NCI-H345 (cell line): ENCODE measurements around the gene FUT1.
A peak's percentile ranks its signal among the peaks of the same experiment; 100 is the strongest.

Source experiments
- DNase-seq: peaks from one replicate; lab custom pipeline; 2025; lab: John Stamatoyannopoulos, UW

FUT1 gene

GRCh38 chr19:48741129-48741999, 11.1 kb downstream of the FUT1 start:
- DNase-seq, result no peak

- no peak for DNase-seq
These were observed 12.1 kb downstream of the FUT1 start, which contains the start of gene RASIP1 for GRCh38 chr19:48740164-48740972. TSS of gene RASIP1 (minus strand) at chr19:48740610. CDS start at chr19:48740282, 328 bp downstream.

DNA sequence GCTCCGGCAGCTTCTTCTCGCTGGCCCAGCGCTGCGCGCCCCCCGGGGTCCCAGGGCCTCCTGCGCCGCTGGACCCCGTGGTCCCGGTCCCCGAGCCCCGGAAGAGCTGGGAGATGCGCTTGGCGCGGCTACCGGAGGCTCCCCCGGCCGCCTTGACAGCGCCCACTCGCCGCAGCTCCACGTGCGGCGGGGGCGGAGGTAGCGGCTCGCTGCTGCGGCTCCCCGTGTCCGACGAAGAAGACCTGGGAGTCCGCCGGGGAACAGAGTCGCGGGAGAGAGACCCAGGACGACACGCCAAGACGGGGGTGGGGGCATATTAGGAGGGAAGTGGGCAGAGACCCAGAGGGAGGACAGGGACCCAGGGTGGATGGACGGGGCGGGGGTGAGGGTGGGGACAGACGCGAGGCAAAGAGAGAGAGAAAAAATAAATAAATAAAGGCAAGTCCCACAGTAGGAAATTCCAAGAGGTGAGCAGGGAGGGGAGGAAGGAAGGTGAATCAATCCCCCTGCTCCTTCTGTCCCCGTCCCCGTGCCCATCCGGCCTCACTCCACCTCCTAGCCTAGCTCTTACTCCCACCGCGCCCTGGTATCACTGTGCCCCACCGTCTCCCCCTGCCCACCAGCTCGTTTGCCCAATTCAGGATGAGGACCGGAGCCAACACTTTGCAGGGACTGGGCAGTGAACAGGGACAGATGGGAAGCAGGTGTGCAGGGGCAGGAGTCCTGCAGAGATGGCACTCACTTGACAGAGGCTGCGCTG, 12.9 kb downstream of the FUT1 start:
- peak; percentile 46 for DNase-seq

GRCh38 chr19:48738557-48739403, 13.7 kb downstream of the FUT1 start:
- peak; percentile 90 for DNase-seq

DNA sequence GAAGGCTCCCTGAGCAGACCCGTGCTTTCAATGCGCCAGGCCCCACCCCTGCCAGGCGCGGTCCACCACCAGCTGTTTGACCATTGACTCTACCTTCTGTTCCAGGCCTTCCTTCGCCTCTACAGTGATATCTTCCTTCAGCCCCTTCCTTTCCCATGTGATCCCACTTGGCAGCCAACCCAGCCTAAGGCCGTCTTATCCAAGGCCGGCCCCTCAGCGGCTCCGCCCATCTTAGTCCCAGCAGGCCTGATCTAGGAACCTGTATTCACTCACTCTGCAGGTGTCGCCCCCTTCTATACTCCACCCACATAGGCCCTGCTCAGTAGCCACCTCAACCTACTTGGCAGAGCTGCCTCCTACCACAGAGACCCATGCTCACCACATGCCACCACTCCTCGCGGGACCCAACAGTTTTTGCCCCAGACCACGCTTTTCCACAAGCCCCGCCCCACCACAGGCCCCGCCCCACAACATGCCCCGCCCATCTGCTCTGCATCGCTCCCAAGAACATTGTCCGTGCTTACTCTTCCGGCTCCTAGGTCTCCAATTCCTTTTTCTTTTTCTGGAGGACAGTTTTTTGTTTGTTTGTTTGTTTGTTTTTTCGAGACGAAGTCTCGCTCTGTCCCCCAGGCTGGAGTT, 15.0 kb downstream of the FUT1 start:
- peak; percentile 27 for DNase-seq

GRCh38 chr19:48735031-48735615, 17.3 kb downstream of the FUT1 start:
- DNase-seq, result peak; percentile 73

- DNase-seq, result no peak
These were observed 17.8 kb downstream of the FUT1 start for GRCh38 chr19:48734625-48735024.

- no peak for DNase-seq
These were observed 21.0 kb downstream of the FUT1 start for GRCh38 chr19:48731452-48731851.

GRCh38 chr19:48728911-48729664, 23.4 kb downstream of the FUT1 start:
- DNase-seq, result no peak

DNA sequence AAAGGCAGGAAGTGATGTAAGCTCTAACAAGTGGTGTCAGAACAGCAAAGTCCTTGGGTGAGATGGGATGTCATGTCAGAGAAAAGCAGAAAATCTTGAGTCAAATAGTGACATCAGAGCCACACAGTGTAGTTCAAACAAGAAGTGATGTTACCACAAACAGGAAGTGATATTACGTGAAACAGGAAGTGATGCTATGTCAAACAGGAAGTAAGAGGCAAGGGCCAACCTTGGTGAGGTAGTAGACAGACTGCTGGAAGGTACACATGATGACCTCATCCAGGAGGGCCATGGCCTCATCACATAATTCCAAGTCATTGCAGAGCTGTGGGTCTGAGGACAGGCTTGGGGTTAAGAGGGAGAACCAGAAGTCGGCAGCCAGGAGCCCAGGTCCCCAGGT, 25.9 kb downstream of the FUT1 start:
- DNase-seq, result no peak

DNA sequence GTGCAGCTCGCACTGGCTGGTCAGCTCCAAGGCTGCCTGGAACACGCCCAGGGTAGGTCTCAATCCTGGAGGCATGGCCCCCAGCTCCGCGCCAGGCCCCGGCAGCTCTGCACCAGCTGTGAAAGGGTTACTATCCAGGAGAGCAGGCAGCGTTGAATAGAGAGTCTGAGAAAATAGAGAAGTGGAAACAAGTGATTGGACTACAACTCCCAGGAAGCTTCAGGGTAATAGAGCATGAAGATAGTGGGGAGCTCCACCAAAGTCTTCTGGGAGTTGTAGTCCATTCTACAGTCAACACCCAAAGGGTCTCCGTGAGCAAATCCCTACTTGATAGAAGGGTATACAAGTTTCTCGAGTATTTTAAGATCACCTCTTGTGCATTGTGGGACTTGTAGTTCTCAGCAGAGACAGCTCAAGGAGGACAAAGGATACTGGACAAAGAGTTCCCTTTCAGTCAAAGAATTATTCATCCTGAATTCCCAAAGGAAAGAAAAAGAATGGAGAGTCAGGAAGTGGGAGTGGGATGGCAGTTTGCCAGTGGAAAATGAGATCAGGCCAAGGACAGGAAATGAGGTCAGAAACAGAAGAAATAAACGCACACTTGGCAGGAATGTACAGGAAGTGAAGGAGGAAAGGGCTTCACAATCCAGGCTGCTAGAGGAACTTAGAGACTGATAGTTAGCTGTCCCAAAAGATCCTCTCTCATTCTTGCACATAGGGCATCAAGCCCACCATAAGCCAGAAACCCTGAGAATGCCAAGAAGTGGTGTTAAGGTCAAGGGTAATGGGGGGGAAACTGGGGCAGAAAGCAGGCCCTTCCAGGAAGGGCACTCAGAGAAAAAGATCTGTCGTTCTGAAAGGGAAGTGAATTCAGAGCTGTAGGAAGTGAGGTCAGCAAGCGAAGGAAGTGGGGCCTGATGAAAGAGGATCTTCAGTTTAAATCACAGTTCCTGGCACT, 27.4 kb downstream of the FUT1 start:
- peak; percentile 23 for DNase-seq

DNA sequence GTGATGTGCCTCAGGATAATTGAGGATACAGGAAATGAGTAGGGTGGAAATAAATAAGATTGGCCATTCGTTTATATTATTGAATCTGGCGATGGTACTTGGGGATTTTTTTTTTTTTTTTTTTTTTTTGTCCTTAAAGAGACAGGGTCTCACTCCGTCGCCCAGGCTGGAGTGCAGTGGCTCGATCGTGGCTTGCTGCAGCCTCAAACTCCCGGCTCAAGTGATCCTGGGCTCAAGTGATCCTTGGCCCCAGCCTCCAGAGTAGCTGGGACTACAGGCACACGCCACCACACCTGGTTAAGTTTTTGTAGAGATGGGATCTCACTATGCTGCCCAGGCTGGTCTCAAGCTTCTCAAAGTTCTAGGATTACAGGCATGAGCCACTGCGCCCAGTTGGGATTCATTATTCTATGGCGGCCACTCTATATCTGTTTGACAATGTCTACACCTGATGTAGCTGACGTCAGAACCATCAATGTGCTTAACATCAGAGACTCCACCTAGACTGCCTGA, 30.2 kb downstream of the FUT1 start:
- DNase-seq, result no peak

DNA sequence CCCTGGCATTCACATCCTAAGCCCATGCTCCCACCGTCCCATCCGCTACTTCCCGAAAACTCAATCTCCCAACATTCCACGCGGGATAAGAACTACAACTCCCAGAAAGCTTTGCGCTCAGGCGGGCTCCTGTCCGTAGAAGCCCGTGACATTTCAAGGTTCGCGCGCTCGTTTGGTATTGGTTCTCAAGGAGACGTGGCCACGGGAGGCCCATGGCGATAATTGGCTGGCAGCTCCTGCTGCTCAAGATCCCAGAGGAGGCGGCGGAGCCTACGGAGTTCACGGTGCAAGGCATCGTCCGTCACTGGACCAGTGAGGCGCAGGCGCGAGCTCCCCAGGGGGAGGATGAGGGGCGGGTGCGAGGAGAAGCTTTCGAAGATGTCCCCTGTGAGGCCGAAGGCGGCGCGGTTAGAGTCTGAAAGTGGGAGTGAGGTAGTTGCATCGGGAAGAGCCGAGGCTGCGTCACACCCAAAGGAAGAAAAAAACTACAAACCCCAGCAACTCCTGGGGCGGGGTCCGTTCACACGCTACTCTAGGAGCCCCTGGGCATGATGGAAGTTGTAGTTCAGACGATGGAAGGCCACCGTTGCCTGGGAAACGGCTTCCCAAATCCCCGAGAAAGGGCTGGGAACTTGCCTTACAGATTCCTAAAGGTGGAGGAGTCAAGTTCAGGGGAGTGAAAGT, 31.7 kb downstream of the FUT1 start:
- peak; percentile 97 for DNase-seq

DNA sequence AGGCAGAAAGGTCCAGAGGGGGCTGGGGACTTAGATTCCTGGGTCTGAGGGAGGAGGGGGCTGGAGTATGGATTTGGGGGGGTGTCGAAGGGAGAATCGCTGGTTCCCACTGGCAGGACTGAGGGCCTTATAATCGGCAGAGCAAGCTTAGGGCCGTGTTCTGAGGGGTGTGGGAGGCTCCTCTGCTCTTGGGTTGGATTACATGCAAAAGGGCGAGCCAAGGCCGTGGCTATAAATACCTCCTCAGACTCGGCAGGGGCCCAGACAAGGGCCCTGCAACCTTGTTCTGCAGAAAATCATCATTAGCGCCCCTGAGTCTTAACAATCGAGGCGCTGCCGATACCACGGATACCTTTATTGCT, 32.2 kb downstream of the FUT1 start:
- DNase-seq, result no peak

GRCh38 chr19:48719263-48720171, 32.9 kb downstream of the FUT1 start, which contains the start of gene MAMSTR:
TSS of gene MAMSTR (minus strand) at chr19:48719725. CDS start at chr19:48719031, 694 bp downstream.
- no peak for DNase-seq

DNA sequence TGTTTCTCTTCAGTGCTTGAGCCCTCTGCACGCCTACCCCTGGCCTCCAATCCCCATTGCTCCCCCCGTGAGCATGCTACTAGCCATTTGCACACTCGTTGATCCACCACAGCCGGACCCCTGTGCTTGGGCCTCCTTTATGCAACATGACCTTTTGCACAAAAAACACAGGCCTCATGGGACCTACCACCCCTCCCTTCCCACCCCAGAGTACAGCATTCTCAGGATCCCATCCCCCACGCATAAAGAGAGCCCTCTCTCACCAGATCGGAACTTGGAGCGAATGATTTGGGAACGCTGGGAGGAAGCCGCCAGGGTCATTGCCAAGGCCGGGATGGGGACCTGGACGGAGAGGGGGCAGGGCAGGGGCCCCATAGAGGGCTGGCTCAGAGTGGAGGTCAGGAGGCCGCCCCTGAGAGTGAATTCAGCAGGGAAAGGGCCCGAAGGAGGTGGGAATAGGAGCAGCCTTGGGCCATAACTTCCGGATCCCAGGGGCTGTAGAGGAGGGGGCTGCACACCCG, 33.7 kb downstream of the FUT1 start:
- DNase-seq, result no peak
